Sigmoid colon (tissue), 4 donors: ENCODE results near the gene ACOD1.

Experiments
- EP300 ChIP-seq, 4 donors: sonication (generic); formaldehyde crosslinking; IDR thresholded peaks; one replicate each; pipeline ENCODE4 v1.6.1; 2017; ENCODE audit warnings: antibody characterized with exemption in 4 of 4
- POLR2A ChIP-seq, 2 donors: fragments of 450-650 bp; IDR thresholded peaks; one replicate each; pipeline ENCODE4 v1.6.1; 2016; ENCODE audit warnings: antibody characterized with exemption in 2 of 2, mild to moderate bottlenecking in 2 of 2, moderate library complexity in 2 of 2
- POLR2AphosphoS5 ChIP-seq, 4 donors: sonication (generic); formaldehyde crosslinking; IDR thresholded peaks; one replicate each; pipeline ENCODE4 v1.6.1; 2017; ENCODE audit warnings: antibody characterized with exemption in 4 of 4
- TF ChIP-seq, protein P1 (sequence below), 4 experiments: fragments of 450-650 bp in 3 of 4; fragments of 200-600 bp in 1 of 4; IDR thresholded peaks; one replicate each; pipeline ENCODE4 v1.5.1; 2016 to 2019; ENCODE audit warnings: antibody characterized with exemption in 4 of 4, mild to moderate bottlenecking in 3 of 4, moderate library complexity in 2 of 4

DNA sequence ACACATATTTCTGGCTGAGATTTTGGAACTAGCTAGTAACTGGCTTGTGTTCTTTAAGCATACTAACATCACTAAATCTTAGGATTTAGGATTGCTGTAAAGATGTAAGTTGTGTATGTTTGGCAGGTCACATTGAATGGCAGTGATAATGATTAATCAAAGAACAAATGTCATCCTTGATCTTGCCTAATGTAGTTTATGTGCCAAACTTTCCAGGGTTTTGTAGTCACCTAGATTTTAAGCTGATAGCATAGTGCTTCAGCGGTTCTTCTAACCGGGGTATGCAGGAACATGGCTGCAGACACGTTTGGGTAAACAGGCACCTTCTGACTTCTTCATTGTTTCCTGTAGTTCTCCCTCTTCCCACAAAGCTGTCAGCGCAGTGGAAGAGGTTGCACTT lies 53.2 kb downstream of the ACOD1 start:
- no peak for TF ChIP-seq POLR2AphosphoS5 (IDR thresholded peaks at IDR 0.05)
- no peak for TF ChIP-seq POLR2A (IDR thresholded peaks at IDR 0.05)
- TF ChIP-seq, protein P1, sequence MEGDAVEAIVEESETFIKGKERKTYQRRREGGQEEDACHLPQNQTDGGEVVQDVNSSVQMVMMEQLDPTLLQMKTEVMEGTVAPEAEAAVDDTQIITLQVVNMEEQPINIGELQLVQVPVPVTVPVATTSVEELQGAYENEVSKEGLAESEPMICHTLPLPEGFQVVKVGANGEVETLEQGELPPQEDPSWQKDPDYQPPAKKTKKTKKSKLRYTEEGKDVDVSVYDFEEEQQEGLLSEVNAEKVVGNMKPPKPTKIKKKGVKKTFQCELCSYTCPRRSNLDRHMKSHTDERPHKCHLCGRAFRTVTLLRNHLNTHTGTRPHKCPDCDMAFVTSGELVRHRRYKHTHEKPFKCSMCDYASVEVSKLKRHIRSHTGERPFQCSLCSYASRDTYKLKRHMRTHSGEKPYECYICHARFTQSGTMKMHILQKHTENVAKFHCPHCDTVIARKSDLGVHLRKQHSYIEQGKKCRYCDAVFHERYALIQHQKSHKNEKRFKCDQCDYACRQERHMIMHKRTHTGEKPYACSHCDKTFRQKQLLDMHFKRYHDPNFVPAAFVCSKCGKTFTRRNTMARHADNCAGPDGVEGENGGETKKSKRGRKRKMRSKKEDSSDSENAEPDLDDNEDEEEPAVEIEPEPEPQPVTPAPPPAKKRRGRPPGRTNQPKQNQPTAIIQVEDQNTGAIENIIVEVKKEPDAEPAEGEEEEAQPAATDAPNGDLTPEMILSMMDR (IDR thresholded peaks at IDR 0.05): no peak
- TF ChIP-seq EP300 (IDR thresholded peaks at IDR 0.05): no peak
